ENCODE measurements around the gene TBC1D2B. TPM values are rescaled to one million over a fixed set of nuclear protein-coding genes. Genes with fewer than 3 reads are reported as not detected.

TBC1D2B gene
- total RNA-seq, 1 experiment from 2014 or later: 20.1 TPM

DNA sequence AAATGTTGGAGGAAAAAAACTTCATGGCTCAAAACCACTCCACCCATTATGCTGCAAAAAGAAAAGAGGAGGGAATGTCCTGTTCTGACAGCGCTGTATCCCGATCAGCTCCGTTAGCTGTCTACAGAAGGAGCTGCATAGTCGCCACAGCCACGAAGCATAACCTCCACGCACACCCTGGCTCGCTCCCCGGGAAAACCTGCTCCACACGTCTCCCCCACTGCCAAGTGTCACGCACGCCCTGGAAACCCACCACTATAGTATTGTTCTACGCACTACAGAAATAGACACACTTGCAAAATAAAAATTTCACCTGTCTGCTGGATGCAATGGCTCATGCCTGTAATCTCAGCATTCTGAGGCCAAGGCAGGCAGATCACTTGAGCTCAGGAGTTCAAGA is 55.8 kb downstream of the TBC1D2B start:
- no peaks in the 10 kb centered on the region for H4K20me1 ChIP-seq (ENCODE audit: insufficient read depth, low read depth, low read length)
- no peaks in the 10 kb centered on the region for H3K27me3 ChIP-seq (ENCODE audit: low read length)
- H3K36me3 ChIP-seq (ENCODE audit: insufficient read depth, low read length): peaks cover 3% of the 10 kb centered on the region; the same call in 1 of the 2 replicates
- H3K9me2 ChIP-seq (replicated peaks; ENCODE audit: insufficient read depth, low read length): no peaks in the 10 kb centered on the region
- H3K4me3 ChIP-seq (ENCODE audit: low read length): no peak overlapping the region
- no peak overlapping the region for H3K27ac ChIP-seq (ENCODE audit: low read length)
- H3K79me2 ChIP-seq (ENCODE audit: low read length): no peaks in the 10 kb centered on the region
- no peak for DNase-seq
- H3K4me1 ChIP-seq (ENCODE audit: low read length): 0 out of 2 replicates have a peak, but pooled peaks cover 3% of the 10 kb centered on the region
- no peak overlapping the region for H3K4me2 ChIP-seq (ENCODE audit: low read depth, low read length, poor library complexity, severe bottlenecking)
- no peaks in the 10 kb centered on the region for H3K9me3 ChIP-seq (ENCODE audit: low read length)
- H3K9ac ChIP-seq (ENCODE audit: low read length): no peak overlapping the region
- H2AFZ ChIP-seq (ENCODE audit: low read length): no peak overlapping the region

DNA sequence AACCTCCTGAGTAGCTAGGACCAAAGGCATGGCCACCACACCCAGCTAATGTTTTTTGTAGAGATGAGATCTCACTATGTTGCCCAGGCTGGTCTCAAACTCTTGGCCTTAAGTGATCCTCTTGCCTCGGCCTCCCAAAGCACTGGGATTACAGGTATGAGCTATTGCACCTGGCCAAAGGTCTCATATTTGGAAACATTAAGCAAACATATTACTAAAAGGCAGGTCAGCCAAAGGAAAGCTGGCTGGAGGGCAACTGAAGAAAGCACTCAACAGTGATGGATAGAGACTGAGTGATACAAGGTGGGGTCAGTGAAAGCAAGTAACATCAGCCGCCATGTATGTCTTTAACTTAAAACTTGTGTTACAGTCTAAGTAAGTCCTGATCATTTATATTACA is 57.5 kb downstream of the TBC1D2B start:
- DNase-seq: no peak
- H2AFZ ChIP-seq (ENCODE audit: low read length): no peak overlapping the region
- H3K27me3 ChIP-seq (ENCODE audit: low read length): no peaks in the 10 kb centered on the region
- no peaks in the 10 kb centered on the region for H3K79me2 ChIP-seq (ENCODE audit: low read length)
- no peaks in the 10 kb centered on the region for H3K9me3 ChIP-seq (ENCODE audit: low read length)
- H3K4me3 ChIP-seq (ENCODE audit: low read length): no peak overlapping the region
- no peak overlapping the region for H3K4me2 ChIP-seq (ENCODE audit: low read depth, low read length, poor library complexity, severe bottlenecking)
- H3K36me3 ChIP-seq (ENCODE audit: insufficient read depth, low read length): peaks cover 3% of the 10 kb centered on the region; the same call in 1 of the 2 replicates
- H3K9me2 ChIP-seq (replicated peaks; ENCODE audit: insufficient read depth, low read length): no peaks in the 10 kb centered on the region
- H3K27ac ChIP-seq (ENCODE audit: low read length): no peak overlapping the region
- H3K4me1 ChIP-seq (ENCODE audit: low read length): 0 out of 2 replicates have a peak, but pooled peaks cover 3% of the 10 kb centered on the region
- H3K9ac ChIP-seq (ENCODE audit: low read length): no peak overlapping the region
- H4K20me1 ChIP-seq (ENCODE audit: insufficient read depth, low read depth, low read length): no peaks in the 10 kb centered on the region

DNA sequence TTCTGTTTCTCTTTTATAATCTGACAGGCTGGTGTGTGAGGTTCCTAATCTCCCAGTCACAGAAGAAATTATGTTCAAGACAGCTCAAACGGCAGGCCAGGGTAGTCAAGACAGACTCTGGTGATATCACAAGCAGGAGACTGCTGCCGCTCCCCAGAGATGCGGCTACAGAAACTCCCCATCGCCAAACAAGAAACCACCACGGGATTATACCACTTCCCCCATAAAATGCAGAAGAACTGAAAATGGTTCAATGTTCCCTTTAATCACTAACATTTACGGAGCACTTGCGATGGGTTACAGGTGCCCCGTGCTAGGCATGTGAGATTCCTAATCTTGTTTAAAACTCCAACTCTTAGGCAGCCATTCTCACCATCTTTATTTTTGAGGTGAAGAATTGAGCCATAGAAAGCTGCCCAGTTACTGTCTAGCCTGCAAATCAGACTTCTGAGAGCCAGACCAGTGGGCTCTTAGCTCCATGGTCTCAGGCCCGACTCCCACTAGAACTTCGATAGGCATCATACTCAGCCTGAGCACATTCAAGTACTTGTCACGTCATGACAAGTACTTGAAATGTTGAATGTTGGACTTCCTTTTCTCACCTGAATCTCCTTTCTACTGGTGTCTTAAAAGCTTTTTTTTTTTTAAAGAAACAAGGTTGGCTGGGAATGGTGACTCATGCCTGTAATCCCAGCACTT is 58.4 kb downstream of the TBC1D2B start:
- H4K20me1 ChIP-seq (ENCODE audit: insufficient read depth, low read depth, low read length): no peaks in the 10 kb centered on the region
- H3K36me3 ChIP-seq (ENCODE audit: insufficient read depth, low read length): peaks cover 3% of the 10 kb centered on the region; the same call in 1 of the 2 replicates
- no peak overlapping the region for H2AFZ ChIP-seq (ENCODE audit: low read length)
- H3K4me2 ChIP-seq (ENCODE audit: low read depth, low read length, poor library complexity, severe bottlenecking): no peak overlapping the region
- H3K9ac ChIP-seq (ENCODE audit: low read length): no peak overlapping the region
- no peak for DNase-seq
- H3K9me3 ChIP-seq (ENCODE audit: low read length): no peaks in the 10 kb centered on the region
- no peaks in the 10 kb centered on the region for H3K27me3 ChIP-seq (ENCODE audit: low read length)
- H3K9me2 ChIP-seq (replicated peaks; ENCODE audit: insufficient read depth, low read length): no peaks in the 10 kb centered on the region
- no peak overlapping the region for H3K4me3 ChIP-seq (ENCODE audit: low read length)
- H3K79me2 ChIP-seq (ENCODE audit: low read length): no peaks in the 10 kb centered on the region
- H3K27ac ChIP-seq (ENCODE audit: low read length): no peak overlapping the region
- 0 out of 2 replicates have a peak, but pooled peaks cover 3% of the 10 kb centered on the region for H3K4me1 ChIP-seq (ENCODE audit: low read length)

DNA sequence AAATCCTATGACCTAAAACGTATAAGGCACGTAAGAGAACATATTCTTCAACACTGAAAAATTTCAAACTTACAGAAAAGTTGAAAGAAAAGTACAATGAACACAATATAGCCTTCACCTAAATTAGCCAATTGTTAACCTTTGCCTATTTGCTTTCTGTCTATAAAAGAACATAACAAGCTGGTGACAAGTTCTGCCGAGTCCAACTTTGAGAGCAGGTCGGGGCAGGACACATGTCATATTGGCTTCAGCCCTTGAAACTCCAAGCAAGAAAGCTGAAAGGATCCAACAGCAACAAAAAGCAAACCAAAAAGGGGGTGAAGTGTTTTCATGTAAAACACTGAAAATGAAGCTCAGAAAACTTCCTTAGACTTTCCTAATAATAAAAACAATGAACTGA is 59.1 kb downstream of the TBC1D2B start:
- Histone ChIP-seq H3K4me1 (ENCODE audit: low read length) (0 out of 2 replicates have a peak, but pooled peaks cover 3% of the 10 kb centered on the region), H3K9me2 (replicated peaks; ENCODE audit: insufficient read depth, low read length) (no peaks in the 10 kb centered on the region), H4K20me1 (ENCODE audit: insufficient read depth, low read depth, low read length) (no peaks in the 10 kb centered on the region), H3K9ac (ENCODE audit: low read length) (no peak overlapping the region), H3K4me2 (ENCODE audit: low read depth, low read length, poor library complexity, severe bottlenecking) (no peak overlapping the region), H3K27ac (ENCODE audit: low read length) (no peak overlapping the region), H3K36me3 (ENCODE audit: insufficient read depth, low read length) (peaks cover 3% of the 10 kb centered on the region; the same call in 1 of the 2 replicates), H3K4me3 (ENCODE audit: low read length) (no peak overlapping the region), H3K79me2 (ENCODE audit: low read length) (no peaks in the 10 kb centered on the region), H3K9me3 (ENCODE audit: low read length) (no peaks in the 10 kb centered on the region), H3K27me3 (ENCODE audit: low read length) (no peaks in the 10 kb centered on the region), H2AFZ (ENCODE audit: low read length) (no peak overlapping the region)
- no peak for DNase-seq

DNA sequence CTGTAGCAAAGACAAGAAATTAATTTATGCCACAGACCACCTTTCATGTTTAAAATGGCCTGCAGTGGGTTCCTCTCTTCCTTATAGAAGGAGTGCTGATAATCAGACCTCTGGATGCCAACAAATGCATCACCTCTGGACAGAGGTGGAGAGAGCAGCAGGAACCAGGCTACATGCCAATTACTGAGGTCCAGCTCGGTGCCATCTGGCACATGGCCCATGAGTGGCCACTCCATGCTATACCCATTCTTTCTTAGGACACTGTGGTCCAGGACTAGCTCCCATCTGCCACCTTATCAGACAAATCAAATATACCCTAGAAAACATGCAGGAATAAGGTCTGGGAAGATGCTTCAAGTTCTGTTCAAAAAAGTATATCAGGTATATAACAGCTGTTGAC is 60.7 kb downstream of the TBC1D2B start:
- Histone ChIP-seq H3K36me3 (ENCODE audit: insufficient read depth, low read length) (peaks cover 6% of the 10 kb centered on the region; the same call in 1 of the 2 replicates), H3K27ac (ENCODE audit: low read length) (no peak overlapping the region), H3K9ac (ENCODE audit: low read length) (no peak overlapping the region), H3K4me3 (ENCODE audit: low read length) (no peak overlapping the region), H3K27me3 (ENCODE audit: low read length) (no peaks in the 10 kb centered on the region), H2AFZ (ENCODE audit: low read length) (no peak overlapping the region), H3K9me2 (replicated peaks; ENCODE audit: insufficient read depth, low read length) (no peaks in the 10 kb centered on the region), H3K4me2 (ENCODE audit: low read depth, low read length, poor library complexity, severe bottlenecking) (no peak overlapping the region), H3K4me1 (ENCODE audit: low read length) (0 out of 2 replicates have a peak, but pooled peaks cover 3% of the 10 kb centered on the region), H3K9me3 (ENCODE audit: low read length) (no peaks in the 10 kb centered on the region), H3K79me2 (ENCODE audit: low read length) (no peaks in the 10 kb centered on the region), H4K20me1 (ENCODE audit: insufficient read depth, low read depth, low read length) (no peaks in the 10 kb centered on the region)
- DNase-seq: no peak

DNA sequence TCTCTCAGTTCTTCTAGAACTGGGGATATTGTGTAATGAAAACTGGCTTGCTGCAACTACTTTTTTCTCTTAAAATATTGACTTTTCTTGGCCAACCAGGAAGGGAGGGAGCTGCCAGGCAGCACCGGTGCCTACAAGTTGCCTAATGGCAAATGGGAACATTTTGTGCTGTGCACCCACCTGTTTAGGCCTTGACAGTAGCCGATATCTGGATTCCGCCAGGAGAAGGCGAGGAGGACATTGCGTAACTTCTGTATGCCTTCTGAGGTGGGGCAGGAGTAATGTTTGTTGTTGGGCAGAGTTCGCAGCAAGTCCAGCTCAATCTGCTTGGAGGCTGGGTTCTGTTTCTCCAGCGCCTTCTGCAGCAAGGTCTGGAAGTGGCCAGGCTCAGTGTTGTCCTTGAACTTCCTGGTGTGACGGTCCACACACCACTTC is 64.9 kb downstream of the TBC1D2B start:
- no peak for DNase-seq
- Histone ChIP-seq H3K4me1 (ENCODE audit: low read length) (no peaks in the 10 kb centered on the region), H3K9me2 (replicated peaks; ENCODE audit: insufficient read depth, low read length) (no peaks in the 10 kb centered on the region), H3K36me3 (ENCODE audit: insufficient read depth, low read length) (peaks cover 4% of the 10 kb centered on the region), H3K9me3 (ENCODE audit: low read length) (no peaks in the 10 kb centered on the region), H3K27me3 (ENCODE audit: low read length) (no peaks in the 10 kb centered on the region), H4K20me1 (ENCODE audit: insufficient read depth, low read depth, low read length) (no peaks in the 10 kb centered on the region), H2AFZ (ENCODE audit: low read length) (no peak overlapping the region), H3K4me3 (ENCODE audit: low read length) (no peak overlapping the region), H3K27ac (ENCODE audit: low read length) (no peak overlapping the region), H3K9ac (ENCODE audit: low read length) (no peak overlapping the region), H3K79me2 (ENCODE audit: low read length) (no peaks in the 10 kb centered on the region), H3K4me2 (ENCODE audit: low read depth, low read length, poor library complexity, severe bottlenecking) (no peak overlapping the region)

DNA sequence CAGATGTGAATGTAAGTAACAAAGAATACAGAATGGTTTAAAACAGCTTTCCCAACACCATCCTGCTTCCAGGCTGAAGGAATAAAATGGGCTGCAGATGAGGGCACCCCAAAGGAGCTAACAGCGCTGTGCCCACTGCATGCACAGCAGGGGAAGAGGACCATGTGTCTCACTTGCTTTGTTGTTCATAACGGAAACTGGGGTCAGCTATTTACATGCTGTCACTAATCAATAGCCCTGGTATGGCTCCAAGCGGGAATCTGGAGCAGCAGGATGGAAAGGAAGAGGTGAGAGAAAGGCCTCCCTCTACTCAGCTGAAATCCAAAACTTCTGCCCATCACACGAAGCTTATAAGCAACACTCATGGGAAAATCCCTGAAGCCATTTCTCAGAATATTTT is 67.4 kb downstream of the TBC1D2B start:
- no peaks in the 10 kb centered on the region for H3K9me2 ChIP-seq (replicated peaks; ENCODE audit: insufficient read depth, low read length)
- DNase-seq: no peak
- H3K36me3 ChIP-seq (ENCODE audit: insufficient read depth, low read length): peaks cover 3% of the 10 kb centered on the region
- no peak overlapping the region for H3K4me3 ChIP-seq (ENCODE audit: low read length)
- H3K9ac ChIP-seq (ENCODE audit: low read length): no peak overlapping the region
- no peaks in the 10 kb centered on the region; the same call in 1 of the 2 replicates for H4K20me1 ChIP-seq (ENCODE audit: insufficient read depth, low read depth, low read length)
- H3K79me2 ChIP-seq (ENCODE audit: low read length): no peaks in the 10 kb centered on the region
- H3K9me3 ChIP-seq (ENCODE audit: low read length): no peaks in the 10 kb centered on the region
- no peaks in the 10 kb centered on the region for H3K4me1 ChIP-seq (ENCODE audit: low read length)
- no peak overlapping the region for H2AFZ ChIP-seq (ENCODE audit: low read length)
- no peaks in the 10 kb centered on the region for H3K27me3 ChIP-seq (ENCODE audit: low read length)
- no peak overlapping the region for H3K27ac ChIP-seq (ENCODE audit: low read length)
- H3K4me2 ChIP-seq (ENCODE audit: low read depth, low read length, poor library complexity, severe bottlenecking): no peak overlapping the region

DNA sequence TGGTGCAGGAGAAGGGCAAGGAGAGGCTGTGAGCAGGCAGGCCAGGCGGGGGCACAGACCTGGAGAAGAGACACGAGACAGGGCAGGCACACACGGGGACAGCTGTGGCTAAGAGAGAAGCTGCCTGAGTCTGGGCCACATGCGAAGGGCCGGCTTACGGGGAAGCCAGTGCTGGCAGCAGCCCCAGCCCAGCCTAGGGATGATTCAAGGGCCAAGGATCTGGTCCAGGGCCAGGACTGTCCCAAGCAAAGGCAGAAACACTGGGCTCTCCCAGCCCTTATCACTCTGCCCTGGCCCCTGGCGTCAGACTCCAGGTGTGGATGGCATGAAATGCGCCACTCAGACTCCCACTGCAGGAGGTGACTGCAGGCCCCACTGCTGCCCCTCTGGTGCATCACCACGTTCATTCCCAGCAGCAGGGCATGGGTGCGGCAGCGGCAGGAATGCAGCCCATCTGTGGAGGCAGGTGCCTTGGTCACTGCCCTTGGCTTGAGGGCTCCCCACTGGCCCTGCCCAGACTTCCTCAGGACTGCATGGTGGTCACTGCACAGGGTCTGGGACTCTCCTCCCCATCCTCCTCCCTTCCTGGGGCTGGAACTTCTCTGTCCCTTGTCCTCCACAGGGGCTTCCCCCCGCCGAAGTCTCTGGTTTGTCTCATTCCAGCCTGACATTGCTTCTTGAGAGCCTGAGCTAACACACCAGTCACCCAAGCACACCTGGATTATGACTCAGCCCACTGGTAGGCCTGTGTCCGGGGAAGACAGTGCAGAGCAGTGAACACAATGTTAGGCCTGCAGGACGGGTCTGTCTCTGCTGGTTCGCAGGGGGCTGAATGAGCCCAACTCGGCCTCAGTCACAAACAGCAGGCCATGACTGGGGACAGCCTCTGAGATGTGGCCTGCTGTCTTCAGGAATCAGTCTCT is 69.3 kb downstream of the TBC1D2B start:
- H3K27me3 ChIP-seq (ENCODE audit: low read length): no peaks in the 10 kb centered on the region
- no peak overlapping the region for H2AFZ ChIP-seq (ENCODE audit: low read length)
- no peaks in the 10 kb centered on the region for H3K9me2 ChIP-seq (replicated peaks; ENCODE audit: insufficient read depth, low read length)
- H3K4me2 ChIP-seq (ENCODE audit: low read depth, low read length, poor library complexity, severe bottlenecking): no peak overlapping the region
- DNase-seq: no peak
- no peaks in the 10 kb centered on the region for H3K9me3 ChIP-seq (ENCODE audit: low read length)
- no peaks in the 10 kb centered on the region for H3K79me2 ChIP-seq (ENCODE audit: low read length)
- H3K36me3 ChIP-seq (ENCODE audit: insufficient read depth, low read length): peaks cover 3% of the 10 kb centered on the region
- H3K4me3 ChIP-seq (ENCODE audit: low read length): no peak overlapping the region
- H3K27ac ChIP-seq (ENCODE audit: low read length): no peak overlapping the region
- H4K20me1 ChIP-seq (ENCODE audit: insufficient read depth, low read depth, low read length): no peaks in the 10 kb centered on the region; the same call in 1 of the 2 replicates
- no peak overlapping the region for H3K9ac ChIP-seq (ENCODE audit: low read length)
- H3K4me1 ChIP-seq (ENCODE audit: low read length): no peaks in the 10 kb centered on the region
